GM20000 (cell line): ENCODE data around the gene STEEP1.

Experiments used
- DNase-seq: peaks from one replicate; pipeline ENCODE4 v3.0.0; 2012; ENCODE audit warnings: low spot score
- TF ChIP-seq, protein P1 (sequence below): IDR thresholded peaks from 2 replicates; pipeline ENCODE4 v1.5.1; 2012; ENCODE audit warnings: mild to moderate bottlenecking, control low read depth; ENCODE audit errors: extremely low read depth, missing control alignments

STEEP1 gene

DNA sequence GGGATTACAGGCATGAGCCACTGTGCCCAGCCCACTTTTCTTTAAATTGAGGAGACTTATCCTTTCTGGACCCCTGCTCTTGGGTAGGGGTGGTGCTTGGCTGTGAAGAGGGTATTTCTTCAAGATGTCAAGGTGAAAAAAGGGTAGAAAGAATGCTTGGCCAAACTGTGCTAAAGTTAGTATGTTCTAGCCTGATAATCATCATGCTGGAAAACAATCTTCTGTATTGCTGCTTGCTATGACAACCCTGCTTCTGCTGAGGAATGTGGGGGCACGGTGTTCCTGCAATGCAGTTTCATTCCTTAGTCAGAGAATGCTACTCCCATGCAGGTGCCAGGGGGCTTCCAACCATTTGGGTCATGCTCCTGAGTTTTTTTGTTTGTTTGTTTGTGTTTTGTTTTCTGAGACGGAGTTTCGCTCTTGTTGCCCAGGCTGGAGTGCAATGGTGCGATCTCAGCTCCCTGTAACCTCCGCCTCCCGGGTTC, 5.2 kb upstream of the STEEP1 start:
- TF ChIP-seq, protein P1, sequence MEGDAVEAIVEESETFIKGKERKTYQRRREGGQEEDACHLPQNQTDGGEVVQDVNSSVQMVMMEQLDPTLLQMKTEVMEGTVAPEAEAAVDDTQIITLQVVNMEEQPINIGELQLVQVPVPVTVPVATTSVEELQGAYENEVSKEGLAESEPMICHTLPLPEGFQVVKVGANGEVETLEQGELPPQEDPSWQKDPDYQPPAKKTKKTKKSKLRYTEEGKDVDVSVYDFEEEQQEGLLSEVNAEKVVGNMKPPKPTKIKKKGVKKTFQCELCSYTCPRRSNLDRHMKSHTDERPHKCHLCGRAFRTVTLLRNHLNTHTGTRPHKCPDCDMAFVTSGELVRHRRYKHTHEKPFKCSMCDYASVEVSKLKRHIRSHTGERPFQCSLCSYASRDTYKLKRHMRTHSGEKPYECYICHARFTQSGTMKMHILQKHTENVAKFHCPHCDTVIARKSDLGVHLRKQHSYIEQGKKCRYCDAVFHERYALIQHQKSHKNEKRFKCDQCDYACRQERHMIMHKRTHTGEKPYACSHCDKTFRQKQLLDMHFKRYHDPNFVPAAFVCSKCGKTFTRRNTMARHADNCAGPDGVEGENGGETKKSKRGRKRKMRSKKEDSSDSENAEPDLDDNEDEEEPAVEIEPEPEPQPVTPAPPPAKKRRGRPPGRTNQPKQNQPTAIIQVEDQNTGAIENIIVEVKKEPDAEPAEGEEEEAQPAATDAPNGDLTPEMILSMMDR, result no peak
- no peak for DNase-seq

DNA sequence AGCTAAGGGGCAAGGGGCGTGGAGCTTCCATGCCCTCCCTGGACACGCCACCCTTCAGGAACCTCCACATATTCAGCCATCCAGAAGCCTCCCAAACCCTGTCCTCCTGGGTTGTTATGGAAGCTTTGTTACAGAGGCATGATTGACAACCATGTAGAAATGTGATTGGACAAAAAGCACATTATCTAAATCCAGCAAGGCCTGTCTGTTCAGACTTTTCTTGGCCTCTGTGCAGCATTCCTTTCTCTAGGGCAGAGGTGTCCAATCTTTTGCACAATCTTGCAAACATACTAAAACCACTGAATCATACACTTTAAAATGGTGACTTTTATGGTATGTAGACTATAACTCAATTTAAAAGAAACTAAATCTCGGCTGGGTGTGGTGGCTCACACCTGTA, 12.7 kb downstream of the STEEP1 start:
- TF ChIP-seq, protein P1, result no peak

DNA sequence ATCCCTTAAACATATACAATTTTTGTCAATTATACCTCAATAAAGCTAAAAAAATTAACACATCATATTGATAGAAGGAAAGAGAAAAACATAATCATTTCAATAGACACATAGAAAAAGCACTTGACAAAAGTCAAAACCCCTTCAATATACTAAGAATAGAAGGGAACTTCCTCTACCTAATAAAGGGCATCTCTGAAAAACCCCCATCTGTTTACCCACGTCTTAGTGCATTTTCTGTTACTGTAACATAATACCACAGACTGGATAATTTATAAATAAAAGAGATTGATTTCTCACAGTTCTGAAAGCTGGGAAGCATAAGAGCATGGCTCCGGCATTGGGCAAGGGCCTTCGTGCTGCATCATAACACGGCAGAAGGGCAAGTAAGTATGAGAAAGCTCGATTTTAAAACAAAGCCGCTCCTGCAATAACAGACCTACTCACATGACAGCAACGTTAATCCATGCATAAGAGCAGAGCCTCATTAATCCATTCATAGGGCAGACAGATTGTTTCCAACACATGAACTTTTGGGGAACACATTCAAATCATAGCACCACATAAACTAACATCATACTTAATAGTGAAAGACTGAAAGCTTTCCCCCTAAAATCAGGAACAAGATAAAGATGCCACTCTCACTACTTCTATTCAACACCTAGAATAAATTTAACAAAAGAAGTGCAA, 15.7 kb downstream of the STEEP1 start:
- no peak for DNase-seq
- TF ChIP-seq, protein P1, result no peak

More for the DNA sequence above, 12.7 kb downstream of the STEEP1 start:
- no peak for DNase-seq

DNA sequence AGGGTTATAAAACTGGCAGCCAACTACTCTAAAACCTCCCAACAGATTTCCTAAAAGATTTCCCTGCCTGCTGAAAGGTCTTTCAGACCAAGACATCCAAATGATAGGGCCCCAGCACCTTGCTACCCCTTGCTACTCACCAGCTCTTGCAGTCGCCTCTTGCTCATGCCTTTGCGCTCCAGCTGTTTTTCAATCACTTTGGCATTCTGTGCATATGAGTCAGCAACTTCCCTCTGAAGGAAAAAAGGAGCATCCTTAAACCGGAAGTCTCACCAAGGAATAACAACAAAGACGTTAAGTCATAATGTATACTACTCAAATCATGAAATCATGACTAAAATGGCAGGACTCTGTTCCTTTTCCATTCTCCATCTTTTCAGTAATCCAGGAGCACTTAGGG, 24.0 kb downstream of the STEEP1 start:
- no peak for DNase-seq
- TF ChIP-seq, protein P1, result no peak

DNA sequence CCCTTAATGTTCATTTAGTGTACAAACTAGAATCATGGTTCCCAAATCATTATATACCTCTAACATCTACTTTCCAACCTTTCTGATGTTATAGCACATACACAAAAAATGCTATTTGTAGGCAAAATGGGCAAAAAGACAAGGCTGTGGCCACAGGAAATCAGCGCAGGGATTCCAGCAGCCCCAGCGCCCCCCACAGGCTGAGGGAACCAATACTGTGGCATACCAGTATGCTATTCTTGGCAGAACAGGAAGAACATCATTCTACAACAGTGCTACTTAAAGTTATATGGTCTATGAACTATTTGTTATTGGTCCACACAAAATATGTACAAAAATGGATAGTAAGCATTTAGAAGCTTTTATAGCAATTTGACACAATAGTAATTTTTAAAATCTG, 25.3 kb downstream of the STEEP1 start:
- no peak for DNase-seq
- TF ChIP-seq, protein P1, result no peak

DNA sequence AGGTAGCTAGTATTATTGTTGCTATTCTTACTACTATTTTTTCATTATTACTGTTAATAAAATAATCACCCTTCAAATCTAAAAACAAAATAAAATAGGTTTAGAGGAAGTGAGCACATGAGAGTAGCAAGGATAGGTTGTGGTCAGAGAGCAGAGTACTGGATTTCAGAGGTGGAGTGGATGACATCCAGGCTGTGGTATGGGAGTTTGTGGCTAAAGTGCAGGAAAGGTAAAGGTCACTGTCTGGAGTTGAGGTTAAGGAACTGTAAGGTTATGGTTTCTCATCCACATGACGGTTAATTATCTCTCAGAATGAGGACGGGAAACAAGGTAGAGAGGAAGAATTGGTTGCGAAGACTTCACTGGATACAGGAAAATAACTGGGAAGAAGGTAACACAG, 27.7 kb downstream of the STEEP1 start:
- TF ChIP-seq, protein P1, result no peak
- no peak for DNase-seq

DNA sequence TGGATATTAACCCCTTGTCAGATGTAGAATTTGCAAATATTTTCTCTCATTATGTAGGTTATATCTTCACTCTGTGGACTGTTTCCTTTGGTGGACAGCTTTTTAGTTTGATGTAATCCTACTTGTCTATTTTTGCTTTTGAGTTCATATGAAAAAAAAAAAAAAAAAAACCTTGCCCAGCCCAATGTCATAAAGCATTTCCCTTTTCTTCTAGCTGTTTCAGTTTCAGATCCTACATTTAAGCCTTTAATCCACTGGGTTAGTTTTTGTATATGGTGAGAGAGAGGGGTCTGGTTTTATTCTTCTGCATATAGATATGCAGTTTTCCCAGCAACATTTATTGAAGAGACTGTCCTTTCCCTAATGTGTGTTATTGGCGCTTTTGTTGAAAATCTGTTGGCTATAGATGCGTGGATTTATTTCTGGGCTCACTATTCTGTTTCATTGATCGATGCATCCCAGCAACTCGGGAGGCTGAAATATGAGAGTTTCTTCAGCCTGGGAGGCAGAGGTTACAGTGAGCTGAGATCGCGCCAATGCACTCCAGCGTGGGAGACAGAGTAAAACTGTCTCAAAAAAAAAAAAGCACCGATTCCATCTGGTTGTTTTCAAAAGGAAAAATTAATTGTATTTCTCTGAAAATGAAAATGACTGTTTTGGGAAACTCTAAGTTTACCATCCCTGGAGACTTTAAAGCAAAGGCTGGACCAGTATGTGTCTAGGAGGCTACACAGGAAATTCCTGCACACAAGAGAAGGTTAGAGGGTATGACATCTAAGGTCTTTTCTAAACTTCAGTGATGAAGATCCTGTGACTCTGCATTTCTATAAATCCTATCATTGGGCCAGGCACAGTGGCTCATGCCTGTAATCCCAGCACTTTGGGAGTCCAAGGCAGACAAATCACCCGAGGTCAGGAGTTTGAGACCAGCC, 35.6 kb downstream of the STEEP1 start:
- no peak for DNase-seq

More for the DNA sequence above, 35.6 kb downstream of the STEEP1 start:
- TF ChIP-seq, protein P1, result no peak
